Ishikawa (cell line): Measurements from ENCODE around the gene ARHGEF6.

Experiments used
- CEBPB ChIP-seq: IDR thresholded peaks from 2 replicates; pipeline ENCODE4 v1.6.1; 2012
- EGR1 ChIP-seq: IDR thresholded peaks from 2 replicates; pipeline ENCODE4 v1.6.1; 2012
- EP300 ChIP-seq: IDR thresholded peaks from 2 replicates; pipeline ENCODE4 v1.6.1; 2012; ENCODE audit warnings: borderline replicate concordance
- RAD21 ChIP-seq: IDR thresholded peaks from 2 replicates; pipeline ENCODE4 v1.6.1; 2012; ENCODE audit warnings: low read depth
- TF ChIP-seq, protein P1 (sequence below): IDR thresholded peaks from 2 replicates; pipeline ENCODE4 v1.6.1; 2012

DNA sequence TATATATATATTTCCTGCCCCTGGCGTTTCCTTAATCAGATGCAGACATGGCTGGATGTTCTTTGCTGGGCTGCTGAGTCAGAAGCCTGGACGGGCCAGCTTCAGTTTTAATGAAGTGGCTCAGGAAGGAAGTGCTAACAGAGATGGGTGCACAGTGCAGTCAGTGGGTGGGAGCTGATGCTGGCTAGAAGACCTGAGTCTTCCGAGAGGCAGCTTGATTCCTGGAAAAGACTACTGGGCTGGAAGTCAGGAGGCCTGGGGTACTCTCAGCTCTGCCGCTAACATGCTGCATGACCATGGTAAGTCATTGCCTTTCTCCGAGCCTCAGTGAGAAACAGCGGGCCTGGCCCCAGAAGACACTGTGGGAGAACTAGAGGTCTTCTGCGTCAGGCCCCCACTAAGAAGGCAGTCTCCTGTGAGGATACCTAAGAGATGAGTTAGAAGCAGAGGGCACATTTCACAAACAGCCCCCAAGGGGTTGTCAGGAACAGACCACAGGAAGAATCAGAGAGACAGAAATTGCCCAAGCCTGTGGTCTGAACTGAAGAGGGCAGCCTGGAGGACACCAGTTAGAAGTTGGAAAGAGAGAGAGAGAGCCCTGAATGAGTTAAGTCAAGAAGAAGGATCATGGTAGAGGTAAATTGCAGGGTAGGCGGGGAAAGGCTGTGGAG, 141.1 kb downstream of the ARHGEF6 start:
- TF ChIP-seq EGR1: no peak
- no peak for TF ChIP-seq RAD21
- TF ChIP-seq, protein P1, sequence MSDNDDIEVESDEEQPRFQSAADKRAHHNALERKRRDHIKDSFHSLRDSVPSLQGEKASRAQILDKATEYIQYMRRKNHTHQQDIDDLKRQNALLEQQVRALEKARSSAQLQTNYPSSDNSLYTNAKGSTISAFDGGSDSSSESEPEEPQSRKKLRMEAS: no peak
- no peak for TF ChIP-seq EP300
- no peak for TF ChIP-seq CEBPB
